MM.1S (cell line): ENCODE measurements around the gene FYB1.

Experiments
- CTCF ChIP-seq: fragments of 300-600 bp; sonication (generic); IDR thresholded peaks from 2 replicates; pipeline ENCODE4 v1.5.1; 2016; ENCODE audit warnings: antibody characterized with exemption, low read length, mixed read lengths
- EZH2phosphoT487 ChIP-seq: fragments of 300-600 bp; sonication (generic); IDR thresholded peaks from 2 replicates; pipeline ENCODE4 v1.6.1; 2018; ENCODE audit warnings: antibody characterized with exemption, low read length

GRCh38 chr5:39186722-39187539 is 32.4 kb downstream of the FYB1 start:
- TF ChIP-seq EZH2phosphoT487 (no peak), CTCF (no peak)
